GM06990 (cell line): ENCODE data around the gene ADCY5.

Source experiments
- DNase-seq: peaks from one replicate; pipeline ENCODE4 v3.0.0-alpha.2; 2011; ENCODE audit not compliant: insufficient read length; ENCODE audit errors: extremely low read depth
- H3K27me3 ChIP-seq: replicated peaks from 2 replicates; pipeline ENCODE4 v1.6.0; 2011; ENCODE audit warnings: low read length; ENCODE audit not compliant: control insufficient read depth, insufficient read depth
- H3K36me3 ChIP-seq: 2 replicates; pipeline ENCODE4 v1.5.1; 2011; ENCODE audit warnings: low read length; ENCODE audit not compliant: control insufficient read depth, insufficient read depth
- H3K4me3 ChIP-seq: replicated peaks from 2 replicates; pipeline ENCODE4 v1.5.1; 2011; ENCODE audit warnings: low read depth, mild to moderate bottlenecking, control low read depth, low read length
- CTCF ChIP-seq: IDR thresholded peaks from 2 replicates; pipeline ENCODE4 v1.5.1; 2011; ENCODE audit warnings: low read length, control low read depth, mild to moderate bottlenecking, inconsistent platforms; ENCODE audit not compliant: insufficient read depth, poor library complexity, severe bottlenecking

ADCY5 gene

GRCh38 chr3:123292321-123293310 lies 156.3 kb downstream of the ADCY5 start:
- no peak for DNase-seq
- H3K27me3 ChIP-seq = peaks cover 2% of the 10 kb centered on the region
- no peak for TF ChIP-seq CTCF
- no peaks in the 10 kb centered on the region for H3K36me3 ChIP-seq
- H3K4me3 ChIP-seq = no peak overlapping the region

- H3K36me3 ChIP-seq = no peaks in the 10 kb centered on the region
- H3K4me3 ChIP-seq = no peak overlapping the region
- no peak for DNase-seq
- H3K27me3 ChIP-seq = peaks cover 2% of the 10 kb centered on the region
- TF ChIP-seq CTCF = no peak
Measured at GRCh38 chr3:123291404-123291803, 157.5 kb downstream of the ADCY5 start.

- TF ChIP-seq CTCF = no peak
- H3K27me3 ChIP-seq = peaks cover 2% of the 10 kb centered on the region
- no peak overlapping the region for H3K4me3 ChIP-seq
- no peak for DNase-seq
- no peaks in the 10 kb centered on the region for H3K36me3 ChIP-seq
Measured at GRCh38 chr3:123290962-123291361, 157.9 kb downstream of the ADCY5 start.

GRCh38 chr3:123290107-123290930 lies 158.6 kb downstream of the ADCY5 start:
- Histone ChIP-seq H3K27me3 (peaks cover 2% of the 10 kb centered on the region), H3K4me3 (no peak overlapping the region), H3K36me3 (no peaks in the 10 kb centered on the region)
- no peak for DNase-seq
- TF ChIP-seq CTCF = no peak

- no peak for DNase-seq
- Histone ChIP-seq H3K36me3 (no peaks in the 10 kb centered on the region), H3K27me3 (peaks cover 2% of the 10 kb centered on the region), H3K4me3 (no peak overlapping the region)
- TF ChIP-seq CTCF = no peak
Measured at GRCh38 chr3:123289391-123290106, 159.3 kb downstream of the ADCY5 start.
